Epithelial cell of proximal tubule (primary cell): ENCODE measurements around the gene ZNF771. TPM values are rescaled to one million over a fixed set of nuclear protein-coding genes. Genes with fewer than 3 reads are reported as not detected.

ENCODE experiments used
- DNase-seq: peaks from one replicate; pipeline ENCODE4 v3.0.0-alpha.2; 2011; ENCODE audit warnings: low read depth
- H3K4me3 ChIP-seq: 2 replicates; pipeline ENCODE4 v1.5.1; 2011; ENCODE audit warnings: low read depth, mild to moderate bottlenecking, low read length
- CTCF ChIP-seq: conservative IDR thresholded peaks from 2 replicates; pipeline ENCODE4 v1.5.1; 2012; ENCODE audit warnings: low read depth, mild to moderate bottlenecking, low read length
- total RNA-seq: library from RNA; depleted of rRNA; stranded (reverse); fragments of >200 nt; gene quantifications from 2 replicates; pipeline ENCODE4 v1.2.3, GENCODE V29; 2015

ZNF771 gene
- total RNA-seq: 6.1 and 13.1 TPM in 2 replicates

GRCh38 chr16:30407102-30407803, at the start of gene ZNF771:
Gene ZNF771, plus strand, starts transcription at chr16:30407606. Its CDS starts 448 bp downstream, at chr16:30408054.
- DNase-seq: no peak
- H3K4me3 ChIP-seq: peak within 1 kb of the TSS; percentile 61
- no peak for TF ChIP-seq CTCF

DNA sequence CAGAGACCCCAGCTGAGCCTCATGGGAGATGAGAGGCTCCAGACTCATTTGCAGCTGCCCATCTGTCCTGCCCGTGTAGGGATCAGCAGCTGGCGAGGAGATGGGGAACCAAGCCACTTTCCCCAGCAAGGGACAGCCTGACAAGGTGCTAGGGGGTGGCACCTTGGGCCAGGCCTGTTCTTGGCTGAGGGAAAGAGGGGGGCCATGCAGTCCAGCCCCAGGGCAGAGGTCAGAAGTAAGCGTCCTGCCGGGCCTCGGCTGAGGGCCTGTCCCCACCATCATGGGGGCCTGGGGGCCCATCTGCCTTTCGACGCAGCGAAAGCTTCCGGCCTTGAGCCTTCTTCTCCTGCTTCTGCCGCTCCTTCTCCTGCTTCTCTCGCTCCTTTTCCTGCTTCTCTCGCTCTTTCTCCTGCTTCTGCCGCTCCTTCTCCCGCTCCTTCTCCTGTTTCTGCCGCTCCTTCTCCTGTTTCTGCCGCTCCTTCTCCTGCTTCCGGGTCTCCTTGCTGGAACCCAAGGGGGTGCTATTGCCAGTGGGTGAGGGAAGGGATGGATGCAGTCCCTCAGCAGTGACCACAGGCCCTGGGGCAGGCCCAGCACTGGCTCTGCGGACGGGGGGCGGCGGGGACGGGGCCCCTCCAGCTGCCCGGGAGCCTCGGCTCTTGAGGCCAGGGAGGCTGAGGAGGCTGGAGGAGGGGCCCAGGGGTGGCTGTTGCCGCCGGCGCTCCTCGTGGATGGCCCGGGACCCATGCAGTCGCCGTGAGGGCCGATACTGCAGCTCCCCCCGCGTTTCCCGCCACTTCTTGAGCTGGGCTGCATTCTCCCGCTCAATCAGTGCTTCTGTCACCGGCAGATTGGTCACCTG, 49.5 kb upstream of the ZNF771 start:
- no peak for DNase-seq
- no peak for TF ChIP-seq CTCF
- no peak overlapping the region for H3K4me3 ChIP-seq

GRCh38 chr16:30358577-30358936, 48.8 kb upstream of the ZNF771 start:
- no peak overlapping the region for H3K4me3 ChIP-seq
- TF ChIP-seq CTCF: no peak

DNA sequence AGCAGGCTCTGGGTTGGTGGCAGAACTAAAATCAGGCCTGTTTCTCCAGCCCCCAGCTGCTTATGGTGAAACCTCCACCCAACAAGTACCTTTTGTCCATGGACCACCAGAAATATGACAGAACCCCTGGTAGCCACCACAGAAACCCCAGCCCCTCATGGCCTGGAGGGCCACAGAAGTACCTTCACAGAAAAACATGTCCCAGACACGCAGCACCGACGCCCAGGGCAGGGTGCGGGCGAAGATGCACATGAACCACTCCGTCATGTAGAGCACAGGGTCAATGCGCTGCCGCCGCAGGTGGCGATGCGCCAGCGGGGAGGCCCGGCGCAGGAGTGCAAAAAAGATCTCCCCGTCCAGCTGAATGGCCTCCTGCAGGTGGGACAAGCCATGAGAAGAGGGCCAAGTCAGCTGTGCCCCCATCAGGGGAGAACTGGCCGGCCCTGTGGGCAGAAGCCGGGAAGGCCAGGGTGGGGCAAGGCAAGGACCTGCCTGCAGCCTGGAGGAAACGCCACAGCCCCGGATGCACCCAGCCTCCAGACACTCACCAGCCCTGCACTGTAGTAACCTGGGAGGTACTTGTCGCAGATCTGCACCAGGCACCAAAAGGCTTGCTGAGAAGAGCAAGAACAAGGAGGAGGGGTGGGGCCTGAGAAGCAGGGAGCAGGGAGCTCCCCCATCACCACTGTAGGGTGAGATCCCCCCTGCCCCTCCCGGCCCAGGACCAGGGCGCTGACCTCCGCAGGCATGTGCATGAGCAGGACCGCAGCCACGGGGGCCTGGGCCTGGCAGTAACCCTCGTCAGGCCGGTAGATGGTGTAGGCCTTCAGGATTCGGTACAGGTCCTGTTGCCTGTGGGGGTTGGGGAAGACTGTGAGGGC, 48.2 kb upstream of the ZNF771 start:
- TF ChIP-seq CTCF: no peak
- no peak for DNase-seq

More at GRCh38 chr16:30358577-30358936, 48.8 kb upstream of the ZNF771 start:
- DNase-seq: no peak

DNA sequence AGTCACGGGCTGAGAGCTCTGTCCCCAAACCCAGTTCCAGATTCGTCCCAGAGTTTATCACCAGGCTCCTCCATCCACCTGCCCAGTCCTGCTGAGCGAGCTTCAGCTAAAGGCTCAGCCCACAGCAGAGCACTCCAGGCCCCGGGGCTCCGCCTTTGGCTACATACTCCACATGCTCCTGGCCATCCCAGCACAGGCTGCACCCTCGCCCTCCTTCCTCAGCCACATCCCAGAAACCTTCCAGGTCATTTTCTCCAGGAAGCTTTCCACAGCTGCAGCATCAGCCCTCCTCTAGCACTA, 47.6 kb upstream of the ZNF771 start:
- no peak overlapping the region for H3K4me3 ChIP-seq
- no peak for DNase-seq
- no peak for TF ChIP-seq CTCF

More for the DNA sequence above, 48.2 kb upstream of the ZNF771 start:
- H3K4me3 ChIP-seq: no peak overlapping the region

DNA sequence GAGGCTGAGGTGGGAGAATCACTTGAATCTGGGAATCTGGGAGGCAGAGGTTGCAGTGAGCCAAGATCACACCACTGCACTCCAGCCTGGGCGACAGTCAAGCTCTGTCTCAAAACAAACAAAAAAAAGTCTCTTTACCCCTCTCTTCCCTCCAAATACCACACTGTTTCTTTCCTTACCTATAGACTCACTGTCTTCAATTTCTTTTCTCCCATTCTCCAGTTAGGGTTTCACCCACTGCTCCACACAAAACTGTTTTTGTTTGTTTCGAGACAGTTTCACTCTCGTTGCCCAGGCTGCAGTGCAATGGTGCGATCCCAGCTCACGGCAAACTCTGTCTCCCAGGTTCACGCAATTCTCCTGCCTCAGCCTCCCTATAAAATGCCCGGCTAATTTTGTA, 46.2 kb upstream of the ZNF771 start:
- no peak overlapping the region for H3K4me3 ChIP-seq
- DNase-seq: no peak
- TF ChIP-seq CTCF: no peak
